ENCODE data around the gene DNER.

DNA sequence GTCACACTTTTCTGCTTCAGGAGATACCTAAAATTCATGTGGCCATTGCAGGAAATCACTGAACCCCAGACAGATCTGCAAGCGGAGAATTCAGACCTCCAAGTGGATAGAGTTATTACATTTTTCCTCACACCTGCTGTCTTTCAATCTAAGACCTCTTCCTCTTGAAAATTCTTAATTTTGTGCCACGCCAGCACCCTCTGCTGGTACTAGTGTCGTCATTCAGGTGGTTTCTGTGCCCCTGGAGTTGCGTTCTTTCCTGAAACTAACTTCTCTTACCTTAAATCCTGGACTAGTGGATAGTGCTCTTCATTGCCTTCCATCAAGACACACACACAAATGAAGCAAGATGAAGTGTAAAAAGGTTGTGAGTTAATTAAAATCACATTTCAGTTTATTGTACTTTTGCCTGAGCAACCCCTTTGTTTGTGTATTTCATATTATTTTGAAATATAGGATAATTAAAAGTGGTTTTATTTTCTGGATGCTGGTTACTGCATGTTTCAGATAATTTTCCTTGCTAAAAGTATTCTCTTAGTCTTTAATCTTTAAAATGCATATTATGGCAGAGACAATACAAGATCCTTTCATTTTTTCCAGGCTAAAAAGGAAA lies 1.6 kb upstream of the DNER start:
- TF ChIP-seq, protein P1, sequence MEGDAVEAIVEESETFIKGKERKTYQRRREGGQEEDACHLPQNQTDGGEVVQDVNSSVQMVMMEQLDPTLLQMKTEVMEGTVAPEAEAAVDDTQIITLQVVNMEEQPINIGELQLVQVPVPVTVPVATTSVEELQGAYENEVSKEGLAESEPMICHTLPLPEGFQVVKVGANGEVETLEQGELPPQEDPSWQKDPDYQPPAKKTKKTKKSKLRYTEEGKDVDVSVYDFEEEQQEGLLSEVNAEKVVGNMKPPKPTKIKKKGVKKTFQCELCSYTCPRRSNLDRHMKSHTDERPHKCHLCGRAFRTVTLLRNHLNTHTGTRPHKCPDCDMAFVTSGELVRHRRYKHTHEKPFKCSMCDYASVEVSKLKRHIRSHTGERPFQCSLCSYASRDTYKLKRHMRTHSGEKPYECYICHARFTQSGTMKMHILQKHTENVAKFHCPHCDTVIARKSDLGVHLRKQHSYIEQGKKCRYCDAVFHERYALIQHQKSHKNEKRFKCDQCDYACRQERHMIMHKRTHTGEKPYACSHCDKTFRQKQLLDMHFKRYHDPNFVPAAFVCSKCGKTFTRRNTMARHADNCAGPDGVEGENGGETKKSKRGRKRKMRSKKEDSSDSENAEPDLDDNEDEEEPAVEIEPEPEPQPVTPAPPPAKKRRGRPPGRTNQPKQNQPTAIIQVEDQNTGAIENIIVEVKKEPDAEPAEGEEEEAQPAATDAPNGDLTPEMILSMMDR (conservative IDR thresholded peaks at IDR 0.05): peak; percentile 77
- no peak for TF ChIP-seq EZH2 (IDR thresholded peaks at IDR 0.05; ENCODE audit: low read depth)
